Keratinocyte (primary cell): ENCODE results near the gene PLAGL1. TPM values are rescaled to one million over a fixed set of nuclear protein-coding genes. Genes with fewer than 3 reads are reported as not detected.

ENCODE experiments used
- DNase-seq: peaks from one replicate; pipeline ENCODE4 v3.0.0-alpha.2; 2011; ENCODE audit warnings: low read depth, missing footprints, low spot score
- FAIRE-seq: peaks from 2 replicates; lab custom pipeline; 2011; peaks lifted over from hg19 to GRCh38; lab: Jason Lieb, UNC
- H2AFZ ChIP-seq: 2 replicates; pipeline ENCODE4 v1.6.0; 2012; ENCODE audit warnings: low read length, control low read depth, inconsistent platforms; ENCODE audit not compliant: control insufficient read depth
- H3K27ac ChIP-seq: 2 replicates; pipeline ENCODE4 v1.5.1; 2011; ENCODE audit warnings: low read length; ENCODE audit not compliant: control insufficient read depth, insufficient read depth
- H3K27me3 ChIP-seq: 3 replicates; pipeline ENCODE4 v1.6.0; 2011; ENCODE audit warnings: low read length; ENCODE audit not compliant: control insufficient read depth, insufficient read depth; ENCODE audit errors: extremely low read depth
- H3K36me3 ChIP-seq, 2 experiments: 2 replicates in 1 of 2; 3 replicates in 1 of 2; pipeline ENCODE4 v1.5.1; 2011; ENCODE audit warnings: low read length in 2 of 2, mild to moderate bottlenecking in 1 of 2; ENCODE audit not compliant: control insufficient read depth in 2 of 2, insufficient read depth in 2 of 2; ENCODE audit errors: extremely low read depth in 1 of 2
- H3K4me1 ChIP-seq: 3 replicates; pipeline ENCODE4 v1.5.1; 2011; ENCODE audit warnings: low read length; ENCODE audit not compliant: control insufficient read depth, insufficient read depth; ENCODE audit errors: extremely low read depth
- H3K4me2 ChIP-seq: 3 replicates; pipeline ENCODE4 v1.6.0; 2011; ENCODE audit warnings: low read depth, low read length; ENCODE audit not compliant: control insufficient read depth, insufficient read depth; ENCODE audit errors: extremely low read depth
- H3K4me3 ChIP-seq, 3 experiments: fragments of 200-600 bp in 1 of 3; sonication (generic) in 1 of 3; 2 replicates in 2 of 3; 3 replicates in 1 of 3; pipeline ENCODE4 v1.5.1; 2011 to 2016; ENCODE audit warnings: low read length in 3 of 3, mild to moderate bottlenecking in 3 of 3, control low read depth in 2 of 3, inconsistent platforms in 1 of 3, low read depth in 1 of 3, mixed read lengths in 1 of 3, mixed run types in 1 of 3, moderate library complexity in 1 of 3; ENCODE audit not compliant: control insufficient read depth in 2 of 3, insufficient read depth in 2 of 3; ENCODE audit errors: extremely low read depth in 1 of 3
- H3K79me2 ChIP-seq: 2 replicates; pipeline ENCODE4 v1.6.0; 2012; ENCODE audit warnings: low read length; ENCODE audit not compliant: control insufficient read depth, insufficient read depth
- H3K9ac ChIP-seq: 3 replicates; pipeline ENCODE4 v1.6.0; 2011; ENCODE audit warnings: low read length; ENCODE audit not compliant: control insufficient read depth, insufficient read depth; ENCODE audit errors: extremely low read depth
- H3K9me1 ChIP-seq: 3 replicates; pipeline ENCODE4 v1.6.0; 2011; ENCODE audit warnings: low read length; ENCODE audit not compliant: control insufficient read depth, insufficient read depth; ENCODE audit errors: extremely low read depth
- H3K9me3 ChIP-seq: 2 replicates; pipeline ENCODE4 v1.5.1; 2012; ENCODE audit warnings: low read depth, low read length; ENCODE audit not compliant: control insufficient read depth
- H4K20me1 ChIP-seq: 3 replicates; pipeline ENCODE4 v1.6.0; 2011; ENCODE audit warnings: low read length; ENCODE audit not compliant: control insufficient read depth, insufficient read depth; ENCODE audit errors: extremely low read depth
- CTCF ChIP-seq, 3 experiments: IDR thresholded peaks in 1 of 3; conservative IDR thresholded peaks in 1 of 3; optimal IDR thresholded peaks in 1 of 3; 2 replicates in 2 of 3; 3 replicates in 1 of 3; pipeline versions ENCODE3 to v1.5.1; 2011; ENCODE audit warnings: low read length in 3 of 3, mild to moderate bottlenecking in 3 of 3, moderate library complexity in 2 of 3, control low read depth in 1 of 3, inconsistent platforms in 1 of 3; ENCODE audit not compliant: insufficient read depth in 2 of 3; ENCODE audit errors: extremely low read depth in 1 of 3
- EZH2 ChIP-seq: IDR thresholded peaks from one replicate; pipeline ENCODE4 v1.6.1; 2012; ENCODE audit warnings: inconsistent platforms, mild to moderate bottlenecking, low read length, moderate library complexity
- dilution Hi-C: fragments of 300-500 bp; cut with MboI; formaldehyde crosslinking; loops from one replicate; pipeline ENCODE4 v1.7.0; 2020; ENCODE audit warnings: low sequenced_read_pairs; ENCODE audit not compliant: extremely low pct_ligation_motif_present
- polyA plus RNA-seq, 5 experiments: library from polyadenylated mRNA; depleted of rRNA in 3 of 5; stranded (reverse) in 3 of 5; stranded (forward) in 1 of 5; unstranded in 1 of 5; fragments of >200 nt; gene quantifications; 1 replicate in 1 of 5; 2 replicates in 3 of 5; 3 replicates in 1 of 5; pipeline versions ENCODE4 v1.2.1 to v1.2.3, GENCODE V29; 2011 to 2012; ENCODE audit warnings: missing spikeins in 2 of 5, low read depth in 1 of 5, low replicate concordance in 1 of 5

PLAGL1 gene
- polyA plus RNA-seq, 1 donor (not counting 4 experiments of a cell fraction or from before 2014, with no cell fraction given) = 8.9 TPM

GRCh38 chr6:143961066-143961465 is 47.0 kb downstream of the PLAGL1 start:
- no peak for FAIRE-seq

GRCh38 chr6:143959927-143960326 is 48.1 kb downstream of the PLAGL1 start:
- Histone ChIP-seq H3K79me2 (no peaks in the 10 kb centered on the region), H3K4me3 (no peak overlapping the region), H3K9ac (no peak overlapping the region), H3K27ac (no peak overlapping the region), H3K4me2 (no peak overlapping the region), H3K36me3 (no peaks in the 10 kb centered on the region), H3K4me1 (no peaks in the 10 kb centered on the region), H2AFZ (no peak overlapping the region), H3K9me1 (no peaks in the 10 kb centered on the region), H3K27me3 (peaks cover 4% of the 10 kb centered on the region), H4K20me1 (no peaks in the 10 kb centered on the region), H3K9me3 (no peaks in the 10 kb centered on the region)
- TF ChIP-seq CTCF (optimal IDR thresholded peaks at IDR 0.05 in 1 of 3, IDR thresholded peaks at IDR 0.05 in 1 of 3, conservative IDR thresholded peaks at IDR 0.05 in 1 of 3; ENCODE audit: extremely low read depth in 1 of 3, insufficient read depth in 2 of 3, low read length in 3 of 3) (no peak), EZH2 (no peak)
- FAIRE-seq = no peak
- dilution Hi-C loops = no loop called here
- no peak for DNase-seq

More at GRCh38 chr6:143961066-143961465, 47.0 kb downstream of the PLAGL1 start:
- H3K9me1 ChIP-seq = no peaks in the 10 kb centered on the region
- no peaks in the 10 kb centered on the region for H4K20me1 ChIP-seq
- no peak for TF ChIP-seq CTCF (optimal IDR thresholded peaks at IDR 0.05 in 1 of 3, IDR thresholded peaks at IDR 0.05 in 1 of 3, conservative IDR thresholded peaks at IDR 0.05 in 1 of 3; ENCODE audit: extremely low read depth in 1 of 3, insufficient read depth in 2 of 3, low read length in 3 of 3)
- no peak for TF ChIP-seq EZH2
- no peak overlapping the region for H3K4me2 ChIP-seq
- H2AFZ ChIP-seq = no peak overlapping the region
- no peak overlapping the region for H3K4me3 ChIP-seq
- no peaks in the 10 kb centered on the region for H3K9me3 ChIP-seq
- H3K36me3 ChIP-seq = no peaks in the 10 kb centered on the region
- H3K79me2 ChIP-seq = no peaks in the 10 kb centered on the region
- no peak overlapping the region for H3K27ac ChIP-seq
- peaks cover 4% of the 10 kb centered on the region for H3K27me3 ChIP-seq
- no peak for DNase-seq
- dilution Hi-C loops = no loop called here
- no peaks in the 10 kb centered on the region for H3K4me1 ChIP-seq
- H3K9ac ChIP-seq = no peak overlapping the region
